Measurements from ENCODE around the gene NUDT5. TPM values are rescaled to one million over a fixed set of nuclear protein-coding genes. Genes with fewer than 3 reads are reported as not detected.
"Not testable (repeated sequence)": the region's sequence is repeated elsewhere in the genome, so short reads cannot be mapped to it uniquely, and the experiment has no call there.

The NUDT5 gene
- total RNA-seq, 1 donor from 2014 or later = 30.7 TPM

DNA sequence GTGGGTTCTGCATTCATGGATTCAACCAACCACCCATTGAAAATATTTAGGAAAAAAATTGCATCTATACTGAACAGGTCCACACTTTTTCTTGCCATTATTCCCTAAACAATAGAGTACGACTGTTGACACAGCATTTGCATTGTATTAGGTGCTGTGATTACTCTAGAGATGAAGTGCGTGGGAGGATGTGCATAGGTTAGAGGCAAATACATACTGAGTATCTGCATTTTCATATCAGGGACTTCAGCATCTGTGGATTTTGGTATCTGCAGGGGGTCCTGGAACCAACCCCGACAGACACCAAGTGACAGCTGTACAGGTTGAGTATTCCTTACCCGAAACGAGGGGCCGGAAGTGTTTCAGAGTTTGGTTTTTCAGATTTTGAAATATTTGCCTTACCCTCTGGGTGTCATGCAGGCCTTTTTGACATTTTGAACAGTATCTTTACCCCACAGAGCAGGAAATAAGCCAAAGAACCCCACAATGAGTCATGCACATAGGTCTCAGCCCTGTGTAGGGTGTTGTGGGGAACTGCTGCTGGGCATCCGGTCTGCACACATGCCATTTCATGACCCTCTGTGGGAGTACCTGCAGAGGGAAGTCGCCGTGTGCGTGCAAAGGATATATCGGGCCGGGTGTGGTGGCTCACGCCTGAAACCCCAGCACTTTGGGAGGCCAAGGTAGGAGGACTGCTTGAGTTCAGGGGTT lies 14.5 kb downstream of the NUDT5 start:
- Histone ChIP-seq H3K27me3 (no peaks in the 10 kb centered on the region), H3K27ac (no peak overlapping the region), H3K9me3 (no peaks in the 10 kb centered on the region), H3K36me3 (peaks cover 0 to 56% of the 10 kb centered on the region in 2 donors), H3K4me3 (no peak overlapping the region), H3K4me1 (no peaks in the 10 kb centered on the region)
- intact Hi-C loops (cut with DNase I) = no loop called here
- no peak for DNase-seq (ENCODE audit: extremely low spot score in 2 of 2)
- TF ChIP-seq POLR2A (IDR thresholded peaks at IDR 0.05) = no peak
- no peak for TF ChIP-seq POLR2AphosphoS5 (IDR thresholded peaks at IDR 0.05; ENCODE audit: insufficient read depth in 1 of 2, low read depth in 1 of 2)
- no peak for TF ChIP-seq CTCF (IDR thresholded peaks at IDR 0.05)

- no peaks in the 10 kb centered on the region for H3K9me3 ChIP-seq
- no peak overlapping the region for H3K27ac ChIP-seq
- TF ChIP-seq CTCF (IDR thresholded peaks at IDR 0.05) = no peak
- TF ChIP-seq POLR2A (IDR thresholded peaks at IDR 0.05) = no peak
- no peak for TF ChIP-seq POLR2AphosphoS5 (IDR thresholded peaks at IDR 0.05; ENCODE audit: insufficient read depth in 1 of 2, low read depth in 1 of 2)
- no peaks in the 10 kb centered on the region for H3K27me3 ChIP-seq
- no peak for DNase-seq (ENCODE audit: extremely low spot score in 2 of 2)
- no peaks in the 10 kb centered on the region for H3K4me1 ChIP-seq
- intact Hi-C loops (cut with DNase I) = no loop called here
- H3K4me3 ChIP-seq = no peak overlapping the region
- H3K36me3 ChIP-seq = peaks cover 0 to 58% of the 10 kb centered on the region in 2 donors
Measured at GRCh38 chr10:12180221-12180974, 15.3 kb downstream of the NUDT5 start.

- Histone ChIP-seq H3K4me3 (no peak overlapping the region), H3K27ac (no peak overlapping the region), H3K27me3 (no peaks in the 10 kb centered on the region), H3K4me1 (no peaks in the 10 kb centered on the region), H3K9me3 (no peaks in the 10 kb centered on the region), H3K36me3 (peaks cover 0 to 58% of the 10 kb centered on the region in 2 donors)
- intact Hi-C loops (cut with DNase I) = no loop called here
- no peak for DNase-seq (ENCODE audit: extremely low spot score in 2 of 2)
- TF ChIP-seq POLR2AphosphoS5 (IDR thresholded peaks at IDR 0.05; ENCODE audit: insufficient read depth in 1 of 2, low read depth in 1 of 2) = no peak
- TF ChIP-seq CTCF (IDR thresholded peaks at IDR 0.05) = no peak
- TF ChIP-seq POLR2A (IDR thresholded peaks at IDR 0.05) = no peak
Measured at GRCh38 chr10:12179606-12180170, 16.0 kb downstream of the NUDT5 start.

GRCh38 chr10:12177642-12178041 lies 18.0 kb downstream of the NUDT5 start:
- Histone ChIP-seq H3K36me3 (peaks cover 0 to 73% of the 10 kb centered on the region in 2 donors), H3K4me3 (no peak overlapping the region), H3K27ac (no peak overlapping the region), H3K4me1 (no peaks in the 10 kb centered on the region), H3K27me3 (no peaks in the 10 kb centered on the region), H3K9me3 (no peaks in the 10 kb centered on the region)
- no peak for TF ChIP-seq POLR2AphosphoS5 (IDR thresholded peaks at IDR 0.05; ENCODE audit: insufficient read depth in 1 of 2, low read depth in 1 of 2)
- TF ChIP-seq CTCF (IDR thresholded peaks at IDR 0.05) = no peak
- TF ChIP-seq POLR2A (IDR thresholded peaks at IDR 0.05) = no peak
- intact Hi-C loops (cut with DNase I) = no loop called here
- no peak for DNase-seq (ENCODE audit: extremely low spot score in 2 of 2)

DNA sequence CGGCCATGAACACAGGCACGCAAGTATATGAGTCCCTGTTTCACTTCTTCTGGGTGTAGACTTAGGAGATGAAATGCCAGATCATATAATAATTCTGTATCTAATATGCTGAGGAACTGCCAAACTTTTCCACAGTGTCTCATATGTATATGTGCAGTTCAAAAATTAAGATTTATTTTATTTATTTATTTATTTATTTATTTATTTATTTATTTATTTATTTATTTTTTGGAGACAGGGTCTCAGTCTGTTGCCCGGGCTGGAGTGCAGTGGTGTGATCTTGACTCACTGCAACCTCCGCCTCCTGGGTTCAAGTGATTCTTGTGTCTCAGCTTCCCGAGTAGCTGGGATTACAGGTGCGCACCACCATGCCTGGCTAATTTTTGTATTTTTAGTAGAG lies 24.2 kb downstream of the NUDT5 start:
- H3K27ac ChIP-seq; H3K4me3 ChIP-seq; DNase-seq (ENCODE audit: extremely low spot score in 2 of 2); H3K4me1 ChIP-seq; H3K9me3 ChIP-seq; H3K27me3 ChIP-seq; intact Hi-C loops (cut with DNase I): not testable (repeated sequence)
- peaks cover 0 to 80% of the 10 kb centered on the region in 2 donors for H3K36me3 ChIP-seq

Data from vagina (tissue), 2 donors.